Activated CD4-positive, alpha-beta T cell treated with anti-CD3 and anti-CD28 coated beads, Interleukin-2, Interleukin-4, amounts not matched to agents 100 ng/mL and 50 ng/mL, durations not matched to agents 16 hours and 8 hours (primary cell): ENCODE results near the gene ACKR4.
A peak's percentile ranks its signal among the peaks of the same experiment; 100 is the strongest.

ENCODE experiments used
- DNase-seq: peaks from one replicate; pipeline ENCODE4 v3.0.0-alpha.2; 2020; ENCODE audit warnings: low spot score

Gene ACKR4

DNA sequence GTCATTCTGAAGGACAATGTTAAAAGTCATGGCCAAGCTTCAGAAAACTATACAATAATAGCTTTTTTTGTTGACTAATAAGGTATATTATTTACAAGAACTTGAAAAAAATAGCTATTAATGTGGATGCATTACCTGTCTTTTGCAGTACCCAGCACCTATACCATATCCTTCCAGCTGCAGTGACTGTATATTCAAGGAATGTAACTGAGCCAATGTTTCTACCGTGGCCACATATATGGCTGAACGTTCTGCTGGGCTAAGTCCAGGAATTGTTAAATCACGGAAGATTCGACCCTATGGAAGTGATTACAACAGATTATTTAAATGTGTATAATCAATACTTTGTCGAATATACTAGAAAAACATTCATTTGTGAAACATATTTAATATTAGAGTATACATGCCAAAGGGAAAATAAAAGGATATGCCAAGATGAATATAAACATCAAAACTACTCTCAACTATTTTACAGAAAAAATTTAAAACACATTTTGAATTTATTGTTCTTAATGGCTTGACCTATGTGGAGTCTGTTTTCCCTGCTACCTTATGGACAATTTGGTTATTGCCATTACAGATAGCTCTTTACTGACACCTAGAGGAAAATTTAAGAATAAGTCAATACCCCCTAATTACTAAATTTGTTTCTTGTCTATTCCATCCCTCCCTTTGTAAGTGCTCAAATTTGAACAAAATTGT, 44.9 kb downstream of the ACKR4 start:
- peak; percentile 52 for DNase-seq

DNA sequence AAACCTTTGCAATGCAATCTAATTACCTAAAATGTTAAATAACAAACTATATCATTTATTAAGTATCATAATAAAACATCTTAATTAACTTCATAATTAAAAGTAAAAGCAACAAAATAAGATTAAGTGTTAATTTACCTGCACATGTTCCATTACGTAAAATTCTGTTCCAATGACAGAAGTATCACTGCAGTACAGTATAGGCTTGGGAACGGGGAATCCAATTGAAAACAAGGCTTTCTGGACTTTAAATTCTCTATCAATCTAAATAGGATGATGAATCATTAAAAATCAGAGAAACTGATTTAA, 45.4 kb downstream of the ACKR4 start:
- DNase-seq = no peak

DNA sequence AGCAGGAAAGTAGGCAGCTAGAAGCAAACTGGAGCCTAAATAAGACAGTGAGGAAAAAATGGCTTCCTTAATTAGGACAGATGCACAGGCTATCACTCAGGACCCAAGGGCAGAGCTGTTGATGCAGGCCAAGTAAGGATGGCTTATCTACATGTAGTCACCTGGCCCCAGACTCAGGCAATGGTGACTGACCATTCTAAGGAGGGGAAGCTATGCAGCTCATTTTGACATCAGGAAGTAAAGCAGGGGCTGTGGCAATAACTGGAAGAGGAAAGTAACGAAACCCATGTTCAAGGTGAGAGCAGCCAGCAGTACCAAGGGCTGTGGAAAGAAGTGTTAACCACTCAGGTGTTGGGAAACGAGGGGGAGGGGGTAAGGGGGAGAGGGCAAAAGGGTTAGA, 46.3 kb downstream of the ACKR4 start:
- no peak for DNase-seq

DNA sequence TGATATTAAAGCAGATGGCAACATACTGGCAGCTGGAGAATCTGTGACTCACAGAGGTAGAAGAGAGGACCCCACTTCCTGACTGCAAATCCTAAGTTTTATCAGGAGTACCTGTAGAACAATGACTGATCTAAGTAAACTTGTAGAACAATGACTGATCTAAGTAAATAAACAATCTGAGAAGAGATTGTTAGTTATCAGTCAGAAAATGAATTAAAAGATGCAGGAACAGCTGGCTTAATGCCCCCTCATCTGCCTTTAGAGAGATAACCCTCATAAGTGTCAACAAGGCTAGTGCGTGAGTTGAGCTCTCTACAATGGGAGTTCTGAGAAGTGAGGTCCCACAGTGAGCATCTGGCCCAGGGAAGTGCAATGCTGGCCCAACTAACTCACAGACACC, 48.0 kb downstream of the ACKR4 start:
- no peak for DNase-seq

DNA sequence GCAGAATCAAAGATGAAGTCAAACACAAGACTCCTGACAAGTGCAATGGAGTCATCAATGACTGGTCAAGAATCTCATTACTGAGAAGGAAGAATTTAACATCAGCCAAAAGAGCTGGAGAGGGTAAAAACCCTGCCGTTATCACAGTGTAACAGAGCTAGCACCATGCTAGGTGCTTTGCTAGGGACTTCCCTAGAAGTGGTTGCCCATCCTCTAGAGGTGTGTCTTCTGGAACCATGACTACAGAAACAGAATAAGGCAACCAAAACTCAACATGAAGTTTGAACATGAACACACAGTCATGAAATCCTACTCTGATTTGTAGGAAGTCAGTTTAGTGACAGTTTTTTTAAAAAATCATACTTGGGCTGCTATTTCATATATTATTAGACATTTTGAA, 53.1 kb downstream of the ACKR4 start:
- DNase-seq = no peak
